Stimulated activated CD4-positive, alpha-beta T cell treated with anti-CD3 and anti-CD28 coated beads, Interleukin-15, amount 100 ng/mL, for 24 hours (primary cell): Measurements from ENCODE around the gene PDE9A.

Source experiments
- DNase-seq: peaks from one replicate; pipeline ENCODE4 v3.0.0-alpha.2; 2020

PDE9A gene

GRCh38 chr21:42658320-42659105 is 5.1 kb downstream of the PDE9A start:
- DNase-seq: no peak

- no peak for DNase-seq
Observed at GRCh38 chr21:42659416-42660117, 6.1 kb downstream of the PDE9A start.

GRCh38 chr21:42660118-42660470 is 6.7 kb downstream of the PDE9A start:
- DNase-seq: no peak

- DNase-seq: no peak
Observed at GRCh38 chr21:42661688-42662429, 8.4 kb downstream of the PDE9A start.

GRCh38 chr21:42662430-42663199 is 9.2 kb downstream of the PDE9A start:
- DNase-seq: no peak

- no peak for DNase-seq
Observed at GRCh38 chr21:42663200-42663750, 9.9 kb downstream of the PDE9A start.

- DNase-seq: no peak
Observed at GRCh38 chr21:42663860-42664535, 10.6 kb downstream of the PDE9A start.

- DNase-seq: no peak
Observed at GRCh38 chr21:42664614-42665013, 11.2 kb downstream of the PDE9A start.

- DNase-seq: no peak
Observed at GRCh38 chr21:42665026-42665425, 11.6 kb downstream of the PDE9A start.

GRCh38 chr21:42665484-42665883 is 12.1 kb downstream of the PDE9A start:
- no peak for DNase-seq

GRCh38 chr21:42666023-42666747 is 12.8 kb downstream of the PDE9A start:
- DNase-seq: no peak

GRCh38 chr21:42666925-42667324 is 13.5 kb downstream of the PDE9A start:
- no peak for DNase-seq

- no peak for DNase-seq
Observed at GRCh38 chr21:42668298-42668992, 15.0 kb downstream of the PDE9A start.

GRCh38 chr21:42669041-42669440 is 15.6 kb downstream of the PDE9A start:
- no peak for DNase-seq

GRCh38 chr21:42670058-42670880 is 16.8 kb downstream of the PDE9A start:
- DNase-seq: no peak

GRCh38 chr21:42670884-42671283 is 17.5 kb downstream of the PDE9A start:
- no peak for DNase-seq

- no peak for DNase-seq
Observed at GRCh38 chr21:42671778-42672593, 18.6 kb downstream of the PDE9A start.

- no peak for DNase-seq
Observed at GRCh38 chr21:42672699-42673458, 19.5 kb downstream of the PDE9A start.
